Gastroesophageal sphincter (tissue), 3 donors: Measurements from ENCODE around the gene SUGCT.

Source experiments
- POLR2A ChIP-seq, 2 donors: fragments of 450-650 bp; IDR thresholded peaks; one replicate each; pipeline ENCODE4 v1.6.1; 2017; ENCODE audit warnings: antibody characterized with exemption in 2 of 2, mild to moderate bottlenecking in 2 of 2, moderate library complexity in 1 of 2
- POLR2AphosphoS5 ChIP-seq: sonication (generic); formaldehyde crosslinking; IDR thresholded peaks from one replicate; pipeline ENCODE4 v1.6.1; 2017; ENCODE audit warnings: antibody characterized with exemption
- TF ChIP-seq, protein P1 (sequence below), 4 experiments: fragments of 200-600 bp in 2 of 4; fragments of 450-650 bp in 2 of 4; sonication (generic) in 1 of 4; IDR thresholded peaks; one replicate each; pipeline ENCODE4 v1.5.1; 2017 to 2019; ENCODE audit warnings: antibody characterized with exemption in 4 of 4, mild to moderate bottlenecking in 2 of 4, moderate library complexity in 2 of 4

DNA sequence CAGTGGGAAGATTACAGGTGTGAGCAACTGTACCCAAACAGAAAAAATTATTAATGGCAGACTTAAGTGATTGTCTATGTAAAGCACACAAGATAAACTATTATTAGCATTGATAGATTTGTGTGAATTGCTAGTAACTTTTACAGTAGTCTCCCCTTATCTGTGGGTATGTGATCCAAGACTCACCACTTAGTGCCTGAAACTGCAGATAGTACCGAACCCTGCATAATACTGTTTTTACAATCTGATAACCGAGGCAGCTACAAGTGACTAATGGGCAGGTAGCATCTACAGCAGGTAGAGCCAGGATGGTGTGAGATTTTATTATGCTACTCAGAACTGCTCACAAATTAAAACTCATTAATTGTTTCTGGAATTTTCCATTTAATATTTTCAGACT, 31.9 kb upstream of the SUGCT start:
- TF ChIP-seq POLR2AphosphoS5 (no peak), POLR2A (IDR thresholded peaks at IDR 0.05) (no peak)
- TF ChIP-seq, protein P1, sequence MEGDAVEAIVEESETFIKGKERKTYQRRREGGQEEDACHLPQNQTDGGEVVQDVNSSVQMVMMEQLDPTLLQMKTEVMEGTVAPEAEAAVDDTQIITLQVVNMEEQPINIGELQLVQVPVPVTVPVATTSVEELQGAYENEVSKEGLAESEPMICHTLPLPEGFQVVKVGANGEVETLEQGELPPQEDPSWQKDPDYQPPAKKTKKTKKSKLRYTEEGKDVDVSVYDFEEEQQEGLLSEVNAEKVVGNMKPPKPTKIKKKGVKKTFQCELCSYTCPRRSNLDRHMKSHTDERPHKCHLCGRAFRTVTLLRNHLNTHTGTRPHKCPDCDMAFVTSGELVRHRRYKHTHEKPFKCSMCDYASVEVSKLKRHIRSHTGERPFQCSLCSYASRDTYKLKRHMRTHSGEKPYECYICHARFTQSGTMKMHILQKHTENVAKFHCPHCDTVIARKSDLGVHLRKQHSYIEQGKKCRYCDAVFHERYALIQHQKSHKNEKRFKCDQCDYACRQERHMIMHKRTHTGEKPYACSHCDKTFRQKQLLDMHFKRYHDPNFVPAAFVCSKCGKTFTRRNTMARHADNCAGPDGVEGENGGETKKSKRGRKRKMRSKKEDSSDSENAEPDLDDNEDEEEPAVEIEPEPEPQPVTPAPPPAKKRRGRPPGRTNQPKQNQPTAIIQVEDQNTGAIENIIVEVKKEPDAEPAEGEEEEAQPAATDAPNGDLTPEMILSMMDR (IDR thresholded peaks at IDR 0.05) = no peak
